Lung microvascular endothelial cell (primary cell): ENCODE measurements around the gene BEAN1. TPM values are rescaled to one million over a fixed set of nuclear protein-coding genes. Genes with fewer than 3 reads are reported as not detected.

ENCODE experiments used
- DNase-seq, 2 donors: peaks; one replicate each; pipeline versions ENCODE4 v3.0.0 to v3.0.0-alpha.2; 2010; ENCODE audit warnings: low read depth in 2 of 2
- total RNA-seq: library from RNA; depleted of rRNA; stranded (reverse); fragments of >200 nt; gene quantifications from 2 replicates; pipeline ENCODE4 v1.2.1, GENCODE V29; 2014

BEAN1 gene
- total RNA-seq, 1 donor from 2014 or later = not detected

DNA sequence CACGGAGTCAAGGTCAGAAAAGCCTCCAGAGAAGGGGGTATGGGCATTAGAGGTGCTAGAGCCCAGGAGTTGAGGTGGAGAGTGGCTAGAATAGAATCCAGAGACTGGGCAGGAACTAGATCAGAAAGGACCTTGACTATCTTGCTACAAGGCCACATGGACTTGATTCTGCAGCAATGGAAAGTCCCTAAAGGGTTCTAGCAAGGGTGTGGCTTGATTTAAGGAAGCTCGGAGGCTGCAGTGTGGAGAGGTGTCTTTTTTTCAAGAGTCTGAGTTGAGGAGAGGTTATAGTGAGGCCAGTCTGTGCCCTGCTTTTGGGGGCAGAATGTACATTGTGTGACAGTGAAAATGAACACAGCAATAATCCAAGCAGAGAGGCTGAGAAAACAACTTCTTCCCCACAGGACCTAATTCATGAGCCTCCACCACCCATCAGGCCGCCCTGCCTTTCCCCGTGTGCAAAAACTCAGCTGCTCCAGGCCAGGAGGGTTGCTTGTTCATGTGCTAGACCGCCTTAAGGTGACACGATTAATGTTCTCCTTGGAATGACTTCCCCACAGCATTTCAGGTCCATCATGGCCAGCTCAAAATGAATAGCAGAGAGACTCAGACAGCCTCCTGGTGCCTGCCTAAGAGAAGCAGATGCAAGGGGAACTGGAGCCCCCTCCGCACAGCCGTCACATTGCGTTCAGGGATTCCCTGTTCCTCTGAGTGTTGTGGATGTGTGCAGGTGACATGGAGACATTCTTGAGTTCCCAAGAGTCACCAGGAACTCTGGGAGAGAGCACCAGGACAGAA lies 8.7 kb upstream of the BEAN1 start:
- DNase-seq = no peak

DNA sequence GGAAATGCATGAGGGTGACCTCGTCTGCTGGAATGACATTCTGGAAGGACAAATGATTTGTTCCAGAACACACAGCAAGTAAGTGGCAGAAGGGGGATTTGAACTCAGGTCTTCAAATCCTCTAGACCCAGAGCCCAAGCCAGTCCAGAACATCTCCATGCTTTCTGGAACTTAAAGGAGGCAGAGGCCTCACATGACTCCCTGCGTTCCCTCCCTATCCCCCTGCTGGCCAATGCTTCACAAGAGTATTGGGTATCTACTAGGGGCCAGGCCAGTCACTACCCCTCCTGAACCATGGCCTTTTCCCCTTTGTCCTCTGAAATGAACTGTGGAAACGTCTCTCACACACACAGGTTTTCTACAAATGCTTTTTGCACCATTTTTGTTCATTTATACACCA lies 7.6 kb upstream of the BEAN1 start:
- no peak for DNase-seq

DNA sequence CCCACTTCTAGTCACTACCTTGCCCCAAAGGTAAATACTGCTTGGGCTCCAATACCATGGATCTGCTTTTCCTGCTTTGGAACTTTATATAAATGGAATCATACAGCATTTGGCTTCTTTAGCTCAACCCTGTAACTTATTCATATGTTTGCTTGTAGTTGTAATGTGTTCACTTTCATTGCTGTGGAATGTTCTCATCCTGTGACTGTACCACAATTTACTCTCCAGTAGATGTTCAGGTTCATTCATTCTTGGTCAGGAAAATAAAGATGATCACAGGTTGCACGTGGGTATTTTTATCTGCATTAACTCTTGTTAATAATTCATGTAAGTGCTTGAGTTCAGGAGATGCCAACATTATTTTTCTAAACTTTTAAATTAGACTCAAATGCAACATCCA lies 6.7 kb upstream of the BEAN1 start:
- no peak for DNase-seq

DNA sequence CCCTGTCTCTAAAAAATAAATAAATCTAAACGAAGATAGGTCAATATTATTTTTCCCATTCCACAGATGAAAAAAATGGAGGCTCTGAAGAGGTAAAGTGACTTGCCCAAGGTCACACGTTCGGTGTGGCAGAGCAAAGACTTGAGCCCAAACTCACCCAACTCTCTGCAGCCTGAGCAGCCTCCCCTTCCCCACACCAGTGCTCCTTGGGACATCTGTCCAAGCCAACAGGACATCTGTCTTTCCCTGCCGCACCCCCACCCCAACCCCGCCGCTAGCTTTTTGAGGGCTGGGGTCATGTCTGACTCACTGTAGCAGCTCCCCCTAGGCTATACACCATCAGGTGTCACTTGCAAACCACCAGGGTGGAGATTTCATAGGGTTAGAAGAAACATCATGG lies 5.2 kb upstream of the BEAN1 start:
- DNase-seq = no peak

DNA sequence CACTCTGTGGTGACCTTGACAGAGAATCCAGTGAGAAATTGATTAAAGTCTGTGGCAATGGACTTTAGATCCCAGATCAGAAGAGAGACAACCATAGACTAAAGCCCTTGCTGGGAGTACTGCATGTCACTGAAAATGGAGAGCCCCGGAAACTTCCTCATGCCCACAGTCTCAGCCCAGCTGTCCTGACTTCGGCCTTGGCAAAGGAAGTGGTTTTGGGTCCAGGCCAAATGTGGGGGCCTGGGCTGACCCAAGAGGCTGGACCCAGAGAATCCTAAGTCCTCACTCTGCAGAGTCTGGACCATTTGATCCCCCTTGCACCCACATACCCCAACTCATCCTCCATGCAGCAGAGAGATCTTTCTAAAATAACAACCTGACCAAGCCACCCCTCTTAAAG lies 4.7 kb upstream of the BEAN1 start:
- DNase-seq = no peak

DNA sequence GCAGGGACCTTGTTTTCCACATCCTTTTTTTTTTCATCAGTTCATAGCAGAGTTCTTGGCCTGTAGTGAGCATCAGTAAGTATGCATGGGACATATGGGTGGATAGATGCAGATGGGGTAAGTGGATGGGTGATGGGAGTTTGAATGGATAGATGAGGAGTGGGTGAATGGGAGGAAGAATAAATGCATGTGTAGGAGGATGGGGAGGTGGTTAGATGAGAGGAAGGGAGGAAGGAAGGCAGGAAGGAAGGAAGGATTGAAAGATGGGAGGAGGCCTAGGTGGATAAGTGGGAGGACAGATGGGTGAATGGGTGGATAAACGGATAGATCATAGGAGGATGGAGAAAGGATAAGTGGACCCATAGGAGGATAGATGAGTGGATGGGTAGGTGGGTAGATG lies 3.9 kb upstream of the BEAN1 start:
- no peak for DNase-seq

DNA sequence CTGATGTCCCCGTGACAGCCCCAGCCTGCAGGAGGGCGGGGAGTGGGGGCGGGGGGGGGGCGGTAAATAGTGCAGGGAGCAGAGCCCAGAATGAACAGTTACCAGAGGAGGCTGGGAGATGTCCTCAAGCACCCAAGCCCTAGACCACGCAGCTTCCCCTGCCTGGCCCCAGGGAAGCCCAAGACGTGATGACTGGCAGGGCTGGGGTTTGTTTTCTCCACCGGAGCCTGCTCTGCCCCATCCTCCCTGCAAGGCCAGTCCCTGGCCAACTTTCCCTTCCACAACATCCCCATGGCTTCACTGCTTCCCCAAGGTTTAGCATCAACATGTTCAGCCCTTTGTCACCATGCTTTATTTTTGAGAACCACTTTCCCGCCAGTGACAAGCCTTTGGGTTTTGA lies 1.4 kb upstream of the BEAN1 start:
- no peak for DNase-seq

DNA sequence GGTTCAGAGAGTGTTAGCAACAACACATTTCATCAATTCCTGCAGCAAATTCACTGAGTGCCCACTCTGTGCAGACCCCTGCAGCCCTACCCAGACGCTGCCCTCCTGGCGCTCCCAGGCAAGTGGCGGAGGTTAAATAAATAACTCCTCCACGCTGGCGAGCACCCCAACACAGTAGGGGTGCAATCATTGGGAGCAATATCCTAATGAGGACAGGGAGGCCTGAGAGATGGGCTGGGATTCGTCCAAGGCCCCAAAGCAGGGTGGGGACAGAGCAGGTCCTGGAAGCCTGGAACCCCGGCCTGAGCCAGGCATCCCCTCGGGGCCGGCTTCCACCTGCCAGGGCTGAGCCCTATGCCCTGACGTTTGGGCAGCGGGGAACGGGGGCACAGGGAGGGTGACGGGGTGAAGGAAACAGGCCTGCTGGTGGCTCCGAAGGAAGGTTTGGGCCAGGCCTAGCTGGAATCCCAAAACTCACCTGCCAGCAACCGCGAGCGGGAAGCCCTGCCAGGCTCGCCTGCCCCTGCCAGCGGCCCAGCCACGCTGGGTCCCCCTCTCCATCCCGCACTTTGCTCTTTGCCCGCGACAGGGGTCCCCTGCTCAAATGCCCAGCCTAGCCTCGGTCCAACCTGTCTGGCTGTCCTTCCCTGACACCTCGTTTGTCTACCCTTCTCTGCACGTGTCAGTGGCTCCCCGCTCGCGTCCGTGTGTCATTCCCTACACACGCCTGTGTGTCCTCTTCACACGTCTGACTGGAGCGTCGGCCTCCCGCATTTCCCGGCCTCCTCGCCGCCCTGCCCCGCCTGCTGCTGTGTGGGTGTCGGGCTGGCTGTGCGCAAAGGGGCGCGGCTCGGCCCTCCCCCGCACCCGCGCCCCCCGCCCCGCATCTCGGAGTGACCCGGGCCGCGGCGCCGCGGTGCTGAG lies 721 bp upstream of the BEAN1 start:
- peak in 1 of 2 donors; percentile 38 for DNase-seq

DNA sequence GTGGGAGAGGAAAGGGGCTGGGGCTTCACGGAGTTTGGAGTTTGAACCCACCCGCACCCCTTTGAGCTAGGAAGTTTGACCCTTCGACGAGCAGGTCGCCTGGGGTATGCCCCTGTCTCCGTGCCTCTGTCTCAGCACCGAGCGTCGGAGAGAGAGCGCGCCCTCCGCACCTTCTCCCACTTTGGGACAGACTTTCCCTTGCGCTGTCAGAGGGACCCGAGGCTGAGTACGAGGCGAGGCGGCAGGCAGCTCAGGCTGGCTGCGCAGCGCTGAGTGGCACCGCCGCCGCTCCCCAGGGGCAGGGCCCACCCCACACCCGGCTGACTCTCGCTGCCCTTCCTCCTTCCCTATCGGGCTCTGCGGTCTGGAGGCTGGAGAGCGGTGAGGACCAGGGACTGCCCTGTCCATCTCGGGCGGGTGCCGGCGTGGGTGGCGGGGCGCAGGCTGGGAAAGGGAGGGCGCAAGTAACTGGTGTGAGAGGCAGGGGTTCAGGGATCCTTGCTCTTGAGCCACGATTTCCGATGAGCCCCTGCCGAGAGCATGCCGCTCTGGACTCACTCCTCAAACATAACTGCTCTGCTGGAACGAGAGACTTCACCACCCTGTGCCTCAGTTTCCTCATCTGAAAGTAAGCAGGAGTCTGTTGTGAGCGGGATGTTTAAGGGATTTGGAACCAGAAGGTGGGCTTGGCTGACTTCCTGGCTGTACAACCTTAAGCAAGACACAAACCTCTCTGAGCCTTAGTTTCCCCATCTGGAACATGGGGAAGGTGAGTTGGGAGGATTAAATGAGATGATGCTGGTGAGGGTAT lies 981 bp downstream of the BEAN1 start:
- DNase-seq = no peak

DNA sequence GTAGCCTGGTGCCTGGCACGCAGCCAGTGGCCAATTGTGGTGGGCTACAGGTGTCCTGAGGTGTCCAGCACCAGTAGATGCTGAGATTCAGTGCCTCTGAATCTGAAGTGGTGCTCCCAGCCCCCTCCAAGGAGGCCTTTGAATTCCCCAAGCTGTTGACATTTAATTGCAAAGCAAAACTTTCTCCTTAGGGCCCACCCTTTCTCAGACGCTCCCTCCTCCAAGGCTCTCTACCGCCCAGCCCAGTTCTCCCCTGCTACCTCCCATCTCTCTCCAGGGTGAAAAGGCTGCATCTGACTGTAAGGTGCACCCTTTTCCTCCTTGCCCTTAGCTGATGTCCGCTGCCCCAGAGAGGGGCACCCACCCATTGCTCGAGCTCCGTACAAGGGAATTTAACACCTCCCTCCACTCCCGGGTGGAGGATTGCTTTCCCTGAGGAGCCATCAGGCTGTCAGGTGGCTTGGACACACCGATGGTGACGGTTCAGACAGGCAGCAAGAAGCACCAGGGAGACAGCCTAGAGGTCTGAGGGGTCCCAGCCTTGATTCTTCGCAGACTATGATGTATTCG lies 1.7 kb downstream of the BEAN1 start:
- no peak for DNase-seq

DNA sequence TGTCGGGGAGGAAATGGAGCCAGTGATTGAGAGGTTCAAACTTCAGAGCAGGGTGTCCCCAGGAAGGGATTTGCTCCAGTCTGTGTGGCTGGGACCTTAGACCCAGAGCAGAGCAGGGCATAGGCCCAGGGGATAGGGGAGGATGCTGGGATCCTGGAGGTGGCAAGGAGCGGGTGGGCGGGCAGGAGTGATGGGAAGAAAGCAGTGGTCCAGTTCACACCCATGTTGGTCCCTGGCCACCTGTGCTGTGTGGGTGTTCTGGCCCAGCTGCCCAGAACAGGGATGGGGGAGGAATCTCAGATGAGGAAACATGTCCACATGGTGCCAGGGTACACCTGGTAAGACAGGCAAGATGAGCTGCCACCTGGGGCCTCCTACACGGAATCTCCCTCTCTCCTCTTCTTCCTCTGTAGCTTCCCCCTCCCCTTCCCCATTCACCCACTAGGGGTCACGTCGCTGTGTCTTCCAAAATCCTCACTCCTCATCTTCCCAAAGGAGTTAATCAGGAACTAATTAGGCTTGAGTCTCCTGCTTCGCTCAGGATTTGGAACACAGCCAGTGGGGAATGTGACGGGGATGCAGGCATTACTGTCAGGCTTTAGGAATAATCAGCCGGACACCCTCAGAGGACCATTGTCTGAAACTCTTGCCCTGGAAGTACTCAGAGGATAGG lies 2.3 kb downstream of the BEAN1 start:
- no peak for DNase-seq

DNA sequence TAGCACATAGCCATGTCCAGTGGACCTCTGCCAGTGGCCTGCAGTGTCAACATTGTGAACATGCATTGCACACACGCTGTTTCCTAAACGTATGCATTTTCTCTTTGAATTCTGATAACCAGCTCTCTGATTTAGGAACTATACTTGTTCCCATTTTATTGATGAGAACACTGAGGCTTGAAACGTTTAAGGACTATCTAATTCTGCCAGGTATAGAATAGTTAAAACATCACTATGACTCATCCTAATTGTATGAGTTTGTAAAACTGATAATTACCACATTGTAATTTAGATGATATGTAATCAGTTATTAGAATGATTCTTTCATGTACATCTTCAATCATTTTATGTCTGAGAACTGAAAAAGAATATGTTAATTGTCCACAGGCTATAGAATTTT lies 3.1 kb downstream of the BEAN1 start:
- DNase-seq = no peak

DNA sequence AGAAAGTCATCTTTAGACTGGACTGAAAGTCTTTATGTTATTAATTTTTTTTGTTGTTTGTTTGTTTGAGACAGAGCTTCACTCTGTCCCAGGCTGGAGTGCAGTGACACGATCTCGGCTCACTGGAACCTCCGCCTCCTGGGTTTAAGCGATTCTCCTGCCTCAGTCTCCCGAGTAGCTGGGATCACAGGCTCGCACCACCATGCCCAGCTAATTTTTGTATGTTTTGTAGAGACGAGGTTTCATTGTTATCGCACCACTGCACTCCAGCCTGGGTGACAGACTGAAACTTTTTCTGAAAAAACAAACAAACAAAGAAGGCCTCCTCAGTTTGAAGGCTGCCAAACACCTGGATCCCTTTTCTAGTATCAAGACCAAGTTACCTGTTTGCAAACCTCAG lies 4.7 kb downstream of the BEAN1 start:
- DNase-seq = no peak

DNA sequence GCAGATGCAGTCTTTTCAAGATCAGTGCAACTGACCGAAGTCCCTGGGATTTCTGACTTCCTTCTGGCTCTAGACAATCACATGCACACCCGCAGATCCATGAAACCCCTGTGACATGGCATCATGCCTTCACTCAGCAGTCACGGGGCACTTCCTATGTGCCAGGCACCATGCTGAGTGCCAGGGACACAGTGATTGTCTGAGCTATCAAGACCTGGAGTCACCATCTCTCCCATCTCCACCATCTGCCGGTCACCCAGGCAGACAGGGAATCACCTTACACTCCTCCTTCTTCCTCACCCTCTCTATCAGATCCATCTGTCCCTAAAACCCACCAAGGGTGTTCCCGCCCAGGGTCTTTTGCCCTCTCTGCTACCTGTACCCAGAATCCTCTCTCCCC lies 5.3 kb downstream of the BEAN1 start:
- no peak for DNase-seq

DNA sequence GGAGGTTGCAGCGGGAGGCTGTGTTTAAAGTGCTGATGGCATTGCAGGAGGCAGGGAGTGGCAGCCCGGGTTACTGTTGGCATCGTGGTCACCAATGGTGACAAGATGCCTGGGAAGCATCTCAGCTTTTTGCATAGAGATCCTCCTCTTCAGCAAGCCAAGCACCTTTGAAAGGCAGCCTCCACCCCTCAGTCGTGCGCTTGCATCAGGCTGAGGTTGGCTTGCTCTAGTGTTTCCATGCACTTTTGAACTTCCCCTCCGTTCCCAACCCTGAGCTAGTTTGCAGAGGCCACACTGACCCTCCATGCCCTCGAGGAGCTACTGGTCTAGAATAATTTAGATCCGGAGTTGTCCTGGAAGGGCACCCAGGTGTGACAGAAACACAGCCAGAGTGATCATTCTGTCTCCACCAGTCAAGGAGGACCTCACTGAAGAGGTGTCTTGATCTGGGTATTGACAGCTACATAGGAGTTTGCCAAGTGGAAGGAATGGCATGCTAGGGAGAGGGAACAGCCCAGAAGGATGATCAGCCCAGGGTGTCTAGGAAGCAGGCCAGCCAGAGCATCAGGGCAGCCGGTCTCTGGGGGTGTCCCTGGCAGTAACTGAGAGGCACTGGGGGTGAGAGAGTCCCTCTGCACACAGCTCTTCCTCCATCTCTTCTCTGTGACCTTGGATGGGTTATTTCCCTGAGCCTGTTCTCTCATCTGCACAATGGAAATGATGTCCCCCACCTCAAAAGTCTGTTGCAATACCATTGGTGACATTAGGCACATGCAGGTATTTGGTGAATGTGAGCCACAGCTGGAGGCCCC lies 7.7 kb downstream of the BEAN1 start:
- DNase-seq = peak in 1 of 2 donors; percentile 11

DNA sequence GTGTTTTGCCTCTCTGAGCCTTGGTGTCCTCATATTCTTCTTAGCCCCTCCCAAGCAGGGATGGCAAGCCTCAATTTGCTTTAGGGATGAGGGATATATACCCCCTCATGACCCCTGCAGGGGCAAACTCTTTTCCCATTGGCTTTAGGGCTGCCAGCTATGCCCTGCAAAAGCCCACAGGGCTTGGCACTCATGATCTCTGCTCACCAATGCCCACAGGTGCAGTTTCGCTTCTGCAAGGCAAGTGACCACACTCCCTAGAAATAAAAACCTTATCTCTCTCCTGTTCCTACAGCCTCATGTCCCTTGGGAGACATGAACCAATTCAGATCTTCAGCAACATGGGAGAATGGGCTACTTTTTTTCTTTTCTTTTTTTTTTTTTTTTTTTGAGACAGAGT lies 8.8 kb downstream of the BEAN1 start:
- DNase-seq = no peak

DNA sequence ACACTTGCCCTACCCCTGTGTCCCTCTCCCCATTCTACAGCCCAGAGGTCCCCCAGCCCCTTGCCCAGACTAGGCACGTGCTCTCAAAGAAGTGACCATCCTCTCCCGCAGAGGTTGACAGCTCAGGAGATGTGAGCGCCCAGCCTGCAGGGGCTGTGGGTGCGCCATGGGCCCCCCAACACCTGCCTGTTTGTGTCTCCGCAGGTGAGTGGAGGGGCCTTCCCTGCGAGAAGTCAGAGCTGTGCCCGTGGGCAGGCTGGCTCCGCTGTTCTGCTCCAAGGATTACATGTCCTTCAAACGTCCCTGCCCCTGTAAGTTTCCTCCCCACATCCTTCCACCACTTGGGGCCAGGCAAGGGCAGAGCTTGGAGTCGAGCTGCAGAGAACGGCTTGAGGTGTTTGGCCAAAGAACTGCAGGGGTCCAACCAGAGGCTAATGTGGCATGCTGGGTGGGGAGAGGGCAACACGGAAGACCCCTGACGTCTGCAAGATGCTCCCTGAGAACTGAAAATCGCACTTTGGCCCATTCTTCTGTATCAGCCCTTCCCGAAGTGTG lies 10.4 kb downstream of the BEAN1 start:
- DNase-seq = no peak

DNA sequence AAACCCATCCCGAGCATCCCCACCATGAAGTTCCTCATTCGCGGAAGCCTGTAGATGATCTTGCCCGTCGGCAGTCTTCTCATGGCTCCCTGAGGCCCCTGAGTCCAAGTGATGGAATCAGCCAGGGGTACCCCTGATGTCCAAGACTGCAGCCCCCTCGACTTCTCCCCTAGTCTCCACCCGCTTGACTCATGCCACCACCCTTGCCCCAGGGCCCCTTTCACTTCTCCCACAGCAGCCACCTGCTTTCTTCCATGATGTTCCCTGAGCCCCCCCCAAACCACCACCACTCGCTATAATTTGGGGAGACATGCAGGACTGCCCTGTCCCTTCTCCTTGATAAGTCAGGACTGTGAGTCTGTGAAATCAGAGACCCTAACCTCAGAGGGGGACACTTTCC lies 11.4 kb downstream of the BEAN1 start:
- no peak for DNase-seq

DNA sequence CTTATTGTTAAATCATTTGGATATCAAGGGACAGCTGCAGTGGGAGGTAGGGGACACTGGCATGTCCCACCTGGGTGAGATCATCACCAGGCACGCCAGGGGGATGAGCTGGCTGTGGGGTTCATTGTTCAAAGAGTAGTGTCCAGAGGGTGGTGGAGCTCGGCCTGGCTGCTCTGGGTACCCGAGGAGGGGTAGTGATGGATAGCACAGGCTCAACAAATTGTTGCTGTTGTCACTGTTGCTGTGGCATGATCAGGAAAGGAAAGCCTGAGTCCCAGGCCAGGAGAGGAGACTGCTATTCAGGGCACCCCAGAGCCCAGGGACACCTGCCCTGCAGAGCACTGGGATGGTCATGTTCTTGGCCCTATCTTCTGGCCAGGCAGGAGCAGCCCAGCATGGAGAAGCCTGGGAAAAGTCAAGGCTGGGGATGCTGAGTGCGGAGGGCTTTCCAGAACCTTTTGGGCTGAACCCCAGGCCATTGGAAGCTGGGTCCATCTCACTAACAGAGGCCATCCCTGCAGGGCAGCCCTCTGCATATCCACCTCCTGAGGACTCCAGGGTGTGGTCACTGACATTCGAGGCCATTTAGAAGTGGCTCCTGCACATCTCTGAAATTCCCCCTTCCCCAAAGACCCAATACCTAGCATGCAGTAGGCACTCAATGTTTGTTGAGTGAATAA lies 12.1 kb downstream of the BEAN1 start:
- no peak for DNase-seq
